Omental fat pad (tissue), 4 donors: ENCODE results near the gene DMRT1. TPM values are rescaled to one million over a fixed set of nuclear protein-coding genes. Genes with fewer than 3 reads are reported as not detected.
"Not testable (repeated sequence)": the region's sequence is repeated elsewhere in the genome, so short reads cannot be mapped to it uniquely, and the experiment has no call there.

ENCODE experiments used
- ATAC-seq: fragments of 150-250 bp; one replicate; pipeline ENCODE4 v1.9.1; 2016; ENCODE audit warnings: mild to moderate bottlenecking, moderate library complexity; ENCODE audit not compliant: low FRiP score
- DNase-seq: peaks from one replicate; pipeline ENCODE4 v3.0.0-alpha.2; 2019; ENCODE audit warnings: low spot score
- total RNA-seq, 4 donors: library from RNA; depleted of rRNA; stranded (reverse); fragments of >200 nt; gene quantifications; one replicate each; pipeline ENCODE4 v1.1.0, GENCODE V29; 2016
- TF ChIP-seq, protein P1 (sequence below), 3 donors: fragments of 450-650 bp; IDR thresholded peaks; one replicate each; pipeline ENCODE4 v1.5.1; 2016 to 2017; ENCODE audit warnings: antibody characterized with exemption in 3 of 3, mild to moderate bottlenecking in 3 of 3, moderate library complexity in 2 of 3

Gene DMRT1
- total RNA-seq, 4 donors from 2014 or later = not detected

GRCh38 chr9:899440-900184 is 58.1 kb downstream of the DMRT1 start:
- TF ChIP-seq, protein P1, sequence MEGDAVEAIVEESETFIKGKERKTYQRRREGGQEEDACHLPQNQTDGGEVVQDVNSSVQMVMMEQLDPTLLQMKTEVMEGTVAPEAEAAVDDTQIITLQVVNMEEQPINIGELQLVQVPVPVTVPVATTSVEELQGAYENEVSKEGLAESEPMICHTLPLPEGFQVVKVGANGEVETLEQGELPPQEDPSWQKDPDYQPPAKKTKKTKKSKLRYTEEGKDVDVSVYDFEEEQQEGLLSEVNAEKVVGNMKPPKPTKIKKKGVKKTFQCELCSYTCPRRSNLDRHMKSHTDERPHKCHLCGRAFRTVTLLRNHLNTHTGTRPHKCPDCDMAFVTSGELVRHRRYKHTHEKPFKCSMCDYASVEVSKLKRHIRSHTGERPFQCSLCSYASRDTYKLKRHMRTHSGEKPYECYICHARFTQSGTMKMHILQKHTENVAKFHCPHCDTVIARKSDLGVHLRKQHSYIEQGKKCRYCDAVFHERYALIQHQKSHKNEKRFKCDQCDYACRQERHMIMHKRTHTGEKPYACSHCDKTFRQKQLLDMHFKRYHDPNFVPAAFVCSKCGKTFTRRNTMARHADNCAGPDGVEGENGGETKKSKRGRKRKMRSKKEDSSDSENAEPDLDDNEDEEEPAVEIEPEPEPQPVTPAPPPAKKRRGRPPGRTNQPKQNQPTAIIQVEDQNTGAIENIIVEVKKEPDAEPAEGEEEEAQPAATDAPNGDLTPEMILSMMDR (IDR thresholded peaks at IDR 0.05) = no peak
- ATAC-seq (no peak), DNase-seq (no peak)

- TF ChIP-seq, protein P1 (IDR thresholded peaks at IDR 0.05) = no peak
- ATAC-seq = no peak
- no peak for DNase-seq
Observed at GRCh38 chr9:903886-904285, 62.4 kb downstream of the DMRT1 start.

GRCh38 chr9:905906-906305 is 64.4 kb downstream of the DMRT1 start:
- no peak for ATAC-seq
- TF ChIP-seq, protein P1 (IDR thresholded peaks at IDR 0.05) = no peak
- no peak for DNase-seq

- ATAC-seq (no peak), DNase-seq (no peak)
- TF ChIP-seq, protein P1 (IDR thresholded peaks at IDR 0.05) = no peak
Observed at GRCh38 chr9:908536-909205, 67.2 kb downstream of the DMRT1 start.

DNA sequence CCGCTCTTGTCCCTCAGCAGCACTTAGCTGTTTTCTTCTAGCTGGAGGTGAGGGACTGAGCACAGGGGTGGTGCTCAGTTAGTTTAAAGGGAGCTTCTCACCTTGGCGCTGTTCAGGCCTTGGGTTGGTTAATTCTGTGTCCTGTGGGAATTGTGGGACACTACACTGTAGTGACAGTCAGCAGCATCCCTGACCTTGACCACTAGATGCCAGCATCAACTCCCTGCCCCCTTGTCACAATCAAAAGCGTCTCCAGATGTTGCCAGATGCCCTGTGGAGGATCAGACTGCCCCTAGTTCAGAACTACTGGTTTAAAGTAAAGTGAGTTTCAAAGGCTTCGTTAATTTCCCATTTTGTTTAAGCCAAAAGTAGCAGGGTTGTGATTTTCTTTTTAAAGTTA is 69.5 kb downstream of the DMRT1 start:
- DNase-seq (no peak), ATAC-seq (no peak)
- TF ChIP-seq, protein P1 (IDR thresholded peaks at IDR 0.05) = no peak

DNA sequence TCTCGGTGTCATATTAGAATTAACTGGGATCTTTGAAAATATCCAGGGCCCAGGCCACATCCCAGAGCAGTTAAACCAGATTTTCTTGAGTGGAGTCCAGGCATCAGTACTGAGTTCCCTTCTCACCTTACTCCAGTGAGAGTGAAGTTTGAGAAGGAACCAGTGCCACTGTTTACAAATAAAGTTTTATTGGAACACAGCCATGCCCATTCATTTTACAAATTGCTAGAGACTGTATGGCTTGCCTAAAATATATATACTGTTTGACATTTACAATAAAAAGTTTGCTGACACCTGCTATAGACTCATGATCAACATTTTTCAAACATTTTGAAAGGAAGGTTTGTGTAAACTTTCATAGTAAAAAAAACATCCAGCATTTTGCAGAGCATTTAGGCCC is 71.3 kb downstream of the DMRT1 start:
- ATAC-seq (no peak), DNase-seq (no peak)
- TF ChIP-seq, protein P1 (IDR thresholded peaks at IDR 0.05) = no peak

- not testable (repeated sequence) for ATAC-seq
Observed at GRCh38 chr9:913526-913925, 72.0 kb downstream of the DMRT1 start.

More at GRCh38 chr9:913526-913925, 72.0 kb downstream of the DMRT1 start:
- not testable (repeated sequence) for DNase-seq
